Measurements from ENCODE around the gene RIC3. TPM values are rescaled to one million over a fixed set of nuclear protein-coding genes. Genes with fewer than 3 reads are reported as not detected.

Gene RIC3
- total RNA-seq, 1 experiment from 2014 or later, result 23.7 TPM

DNA sequence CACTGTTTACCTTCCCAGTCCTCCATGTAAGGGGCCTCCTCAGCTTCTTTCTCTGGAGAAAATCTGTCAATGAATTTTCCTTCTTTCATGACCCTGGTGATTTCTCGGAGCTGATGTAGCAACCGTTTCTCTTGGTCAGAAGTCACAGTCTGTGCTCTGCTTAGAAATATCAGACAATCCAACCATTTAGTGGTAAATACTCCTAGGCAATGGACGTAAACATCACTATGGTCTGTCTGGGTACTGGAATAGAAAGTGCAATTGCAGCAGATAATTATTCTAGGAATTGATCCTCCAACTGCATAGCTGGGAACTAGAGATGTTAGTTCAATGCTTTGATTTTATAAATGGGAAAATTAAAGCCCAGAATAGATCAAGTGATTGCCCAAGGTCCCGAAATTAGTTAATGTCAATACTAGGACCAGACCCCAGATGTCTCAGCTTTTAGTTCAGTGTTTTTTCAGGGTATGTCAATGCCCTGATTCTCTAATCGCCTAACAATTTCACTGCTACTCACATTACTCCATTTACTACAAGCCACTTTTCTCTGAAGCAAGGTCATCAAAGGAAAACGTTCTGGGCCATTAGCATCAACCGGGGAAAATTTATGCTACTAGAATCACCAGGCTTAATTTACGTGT, 42.1 kb downstream of the RIC3 start:
- H3K27ac ChIP-seq (ENCODE audit: insufficient read length, low read depth, low read length), result no peak overlapping the region
- TF ChIP-seq, protein P1, sequence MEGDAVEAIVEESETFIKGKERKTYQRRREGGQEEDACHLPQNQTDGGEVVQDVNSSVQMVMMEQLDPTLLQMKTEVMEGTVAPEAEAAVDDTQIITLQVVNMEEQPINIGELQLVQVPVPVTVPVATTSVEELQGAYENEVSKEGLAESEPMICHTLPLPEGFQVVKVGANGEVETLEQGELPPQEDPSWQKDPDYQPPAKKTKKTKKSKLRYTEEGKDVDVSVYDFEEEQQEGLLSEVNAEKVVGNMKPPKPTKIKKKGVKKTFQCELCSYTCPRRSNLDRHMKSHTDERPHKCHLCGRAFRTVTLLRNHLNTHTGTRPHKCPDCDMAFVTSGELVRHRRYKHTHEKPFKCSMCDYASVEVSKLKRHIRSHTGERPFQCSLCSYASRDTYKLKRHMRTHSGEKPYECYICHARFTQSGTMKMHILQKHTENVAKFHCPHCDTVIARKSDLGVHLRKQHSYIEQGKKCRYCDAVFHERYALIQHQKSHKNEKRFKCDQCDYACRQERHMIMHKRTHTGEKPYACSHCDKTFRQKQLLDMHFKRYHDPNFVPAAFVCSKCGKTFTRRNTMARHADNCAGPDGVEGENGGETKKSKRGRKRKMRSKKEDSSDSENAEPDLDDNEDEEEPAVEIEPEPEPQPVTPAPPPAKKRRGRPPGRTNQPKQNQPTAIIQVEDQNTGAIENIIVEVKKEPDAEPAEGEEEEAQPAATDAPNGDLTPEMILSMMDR (conservative IDR thresholded peaks at IDR 0.05), result no peak
- peaks cover 0 to 5% of the 10 kb centered on the region in 2 experiments; a peak in 2 of 4 replicates for H3K4me1 Mint-ChIP-seq
- no peak overlapping the region for H3K18ac ChIP-seq (ENCODE audit: insufficient read length, low read depth, low read length)
- H3K14ac ChIP-seq (ENCODE audit: insufficient read depth, low read length), result no peak overlapping the region
- no peak overlapping the region for H4K8ac ChIP-seq (replicated peaks; ENCODE audit: insufficient read length, low read depth, low read length)
- peaks cover 0 to 4% (median 3%) of the 10 kb centered on the region in 3 experiments; a peak in 3 of 7 replicates for H3K36me3 Mint-ChIP-seq (ENCODE audit: insufficient read depth in 1 of 3, low read depth in 3 of 3)
- no peaks in the 10 kb centered on the region for H3K9me3 Mint-ChIP-seq
- H2AK5ac ChIP-seq (ENCODE audit: insufficient read length, low read length), result no peak overlapping the region
- H3K79me2 ChIP-seq (ENCODE audit: insufficient read depth, low read length), result no peaks in the 10 kb centered on the region
- H2BK20ac ChIP-seq (ENCODE audit: low read depth, low read length, poor library complexity, severe bottlenecking), result no peak overlapping the region
- H2BK120ac ChIP-seq (ENCODE audit: low read depth, low read length, poor library complexity, severe bottlenecking), result no peak overlapping the region
- H3K4me3 Mint-ChIP-seq, result no peak overlapping the region
- no peaks in the 10 kb centered on the region for H3K23me2 ChIP-seq (ENCODE audit: insufficient read length, low read depth, low read length, poor library complexity, severe bottlenecking)
- no peak overlapping the region for H4K5ac ChIP-seq (ENCODE audit: insufficient read length, low read depth, low read length)
- DNase-seq, result no peak
- no peak overlapping the region for H2AFZ ChIP-seq (ENCODE audit: low read length)
- H3K27me3 ChIP-seq (ENCODE audit: insufficient read depth, low read length), result no peaks in the 10 kb centered on the region
- no peak overlapping the region for H3K23ac ChIP-seq (ENCODE audit: insufficient read length, low read depth, low read length)
- H3K27ac Mint-ChIP-seq, result 0 out of 7 replicates have a peak overlapping the region, but pooled peaks of 1 of the 3 experiments have one; percentile 40
- no peak overlapping the region for H3K4me2 ChIP-seq (ENCODE audit: insufficient read depth, insufficient read length, low read length)
- WGBS (ENCODE audit: extremely low coverage, insufficient read length, low lambda C conversion rate), result no CpG with 5 or more reads among the region's 8 CpGs
- no peaks in the 10 kb centered on the region for H3K9me3 ChIP-seq (ENCODE audit: control insufficient read depth, low read depth, low read length)
- H4K20me1 ChIP-seq (ENCODE audit: control insufficient read depth, insufficient read depth, insufficient read length), result no peaks in the 10 kb centered on the region
- H3K27me3 Mint-ChIP-seq (ENCODE audit: low read depth), result no peaks in the 10 kb centered on the region
- no peak overlapping the region for H3K56ac ChIP-seq (ENCODE audit: insufficient read length, low read depth, low read length)
- H3T11ph ChIP-seq (ENCODE audit: low read length), result no peak overlapping the region
- H2BK15ac ChIP-seq (ENCODE audit: low read depth, low read length), result no peak overlapping the region
- no peak overlapping the region for H3K9ac ChIP-seq (ENCODE audit: extremely low read depth, insufficient read length, low read length)
- no peaks in the 10 kb centered on the region for H3K4me1 ChIP-seq (ENCODE audit: insufficient read depth, low read length)
- H4K91ac ChIP-seq (ENCODE audit: insufficient read length, low read depth, low read length), result no peak overlapping the region
- no peak overlapping the region for H3K4ac ChIP-seq (ENCODE audit: low read depth, low read length)
- no peaks in the 10 kb centered on the region for H3K79me1 ChIP-seq (ENCODE audit: insufficient read depth, low read depth, low read length, poor library complexity, severe bottlenecking)
- H2BK12ac ChIP-seq (ENCODE audit: insufficient read length, low read depth, low read length), result no peak overlapping the region
- no peak overlapping the region for H2BK5ac ChIP-seq (ENCODE audit: insufficient read length, low read length)

Measured in H9 (cell line).